MM.1S (cell line): ENCODE data around the gene CDH16.

ENCODE experiments used
- CTCF ChIP-seq: fragments of 300-600 bp; sonication (generic); IDR thresholded peaks from 2 replicates; pipeline ENCODE4 v1.5.1; 2016; ENCODE audit warnings: antibody characterized with exemption, low read length, mixed read lengths
- EZH2 ChIP-seq: fragments of 300-600 bp; sonication (generic); optimal IDR thresholded peaks from 2 replicates; pipeline ENCODE3; 2017; ENCODE audit warnings: low read depth, mild to moderate bottlenecking, antibody characterized with exemption, low read length, mixed read lengths
- EZH2phosphoT487 ChIP-seq: fragments of 300-600 bp; sonication (generic); IDR thresholded peaks from 2 replicates; pipeline ENCODE4 v1.6.1; 2018; ENCODE audit warnings: antibody characterized with exemption, low read length

DNA sequence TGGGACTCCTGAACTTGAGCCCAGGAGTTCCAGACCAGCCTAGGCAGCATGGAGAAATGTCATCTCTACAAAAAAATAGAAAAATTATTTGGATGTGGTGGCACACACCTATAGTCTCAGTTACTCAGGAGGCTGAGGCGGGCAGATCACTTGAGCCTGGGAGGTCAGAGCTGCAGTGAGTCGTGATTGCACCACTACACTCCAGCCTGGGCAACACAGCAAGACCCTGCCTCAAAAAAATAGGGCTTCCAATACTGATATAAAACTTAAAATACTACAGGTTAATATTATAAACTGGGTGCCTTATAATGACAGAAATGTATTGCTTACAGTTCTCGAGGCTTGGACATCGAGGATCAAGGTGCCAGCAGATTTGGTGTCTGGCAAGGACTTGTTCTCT is 27.3 kb upstream of the CDH16 start:
- TF ChIP-seq CTCF (no peak), EZH2 (no peak), EZH2phosphoT487 (no peak)
